SHP77 treated with DMSO at 0.1 percent for 48 hours (cell line): Measurements from ENCODE around the gene MAGED1.
"Not testable (repeated sequence)": the region's sequence is repeated elsewhere in the genome, so short reads cannot be mapped to it uniquely, and the experiment has no call there.

Experiments
- DNase-seq: peaks from one replicate; lab custom pipeline; 2025; lab: John Stamatoyannopoulos, UW

The MAGED1 gene

DNA sequence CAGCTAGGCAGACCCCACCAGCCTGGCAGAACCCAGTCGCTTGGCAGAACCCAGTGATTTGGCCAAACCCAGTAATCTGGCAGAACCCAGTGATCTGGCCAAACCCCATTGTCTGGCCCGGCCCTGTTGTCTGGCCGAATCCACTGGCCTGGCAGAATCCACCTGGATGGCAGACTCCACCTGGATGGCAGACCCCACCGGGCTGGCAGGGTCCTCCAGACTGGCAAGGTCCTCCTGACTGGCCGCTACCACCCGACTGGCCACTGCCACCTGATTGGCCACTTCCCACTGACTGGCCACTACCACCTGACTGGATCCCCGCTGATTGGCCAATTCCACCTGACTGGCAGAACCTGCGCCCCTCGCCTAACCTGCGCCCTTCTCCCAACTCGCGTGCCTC, 3.2 kb downstream of the MAGED1 start:
- DNase-seq = no peak

DNA sequence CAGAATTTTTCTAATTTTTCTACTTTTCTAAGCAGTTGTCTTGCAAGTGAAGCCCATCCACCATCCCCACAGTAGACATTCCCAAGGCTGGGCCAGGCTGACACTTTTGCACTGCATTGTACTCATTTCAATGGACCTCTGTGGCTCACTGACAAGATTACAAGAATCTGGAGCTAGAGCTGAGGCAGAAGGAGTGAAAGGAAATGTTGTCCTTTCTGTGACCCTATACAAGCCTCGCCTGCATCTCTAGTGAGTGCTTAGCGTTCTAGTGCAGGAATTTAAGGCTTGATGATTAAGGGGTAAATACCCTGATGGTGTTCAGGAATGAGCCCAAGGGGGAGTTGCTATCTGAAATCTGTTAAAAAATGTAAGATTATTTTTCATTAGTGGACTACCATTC, 6.3 kb downstream of the MAGED1 start:
- DNase-seq = no peak

DNA sequence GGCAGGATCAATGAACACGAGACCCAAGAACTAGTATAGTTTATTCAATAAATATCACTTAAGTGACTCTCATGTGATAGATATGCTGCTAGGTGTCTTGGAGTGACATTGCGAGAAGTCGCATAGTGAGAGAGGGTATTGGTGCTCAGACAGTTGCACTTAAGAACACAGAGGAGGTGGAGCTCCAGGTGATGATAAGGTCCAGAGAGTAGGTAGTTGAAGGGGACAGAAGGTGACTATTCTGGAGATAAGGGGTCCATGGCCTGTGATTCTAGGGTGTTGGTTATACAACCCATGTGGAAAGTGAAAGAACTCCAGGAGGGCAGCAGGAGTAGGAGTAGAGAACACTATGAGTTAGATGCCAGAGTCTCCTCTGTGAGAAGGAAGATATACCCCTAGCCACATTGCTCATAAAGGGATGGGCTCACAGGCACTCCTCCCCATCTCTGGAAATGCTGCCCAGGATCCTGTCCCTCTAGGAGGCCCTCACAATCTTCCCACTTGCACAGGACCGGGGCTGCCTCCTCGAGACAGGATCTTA, 9.2 kb downstream of the MAGED1 start:
- no peak for DNase-seq

DNA sequence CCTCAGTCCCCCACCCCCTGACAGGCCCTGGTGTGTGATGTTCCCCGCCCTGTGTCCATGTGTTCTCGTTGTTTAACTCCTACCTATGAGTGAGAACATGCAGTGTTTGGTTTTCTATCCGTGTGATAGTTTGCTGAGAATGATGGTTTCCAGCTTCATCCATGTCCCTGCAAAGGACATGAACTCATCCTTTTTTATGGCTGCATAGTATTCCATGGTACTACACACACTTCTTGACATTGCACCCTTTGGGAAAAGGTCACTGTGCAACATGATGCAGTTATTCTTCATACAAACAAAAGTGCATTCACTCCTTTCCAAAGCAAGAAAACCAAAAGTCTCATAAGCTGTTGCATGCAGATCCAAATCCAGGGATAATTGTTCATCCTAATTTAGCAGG, 11.7 kb downstream of the MAGED1 start:
- DNase-seq = not testable (repeated sequence)

DNA sequence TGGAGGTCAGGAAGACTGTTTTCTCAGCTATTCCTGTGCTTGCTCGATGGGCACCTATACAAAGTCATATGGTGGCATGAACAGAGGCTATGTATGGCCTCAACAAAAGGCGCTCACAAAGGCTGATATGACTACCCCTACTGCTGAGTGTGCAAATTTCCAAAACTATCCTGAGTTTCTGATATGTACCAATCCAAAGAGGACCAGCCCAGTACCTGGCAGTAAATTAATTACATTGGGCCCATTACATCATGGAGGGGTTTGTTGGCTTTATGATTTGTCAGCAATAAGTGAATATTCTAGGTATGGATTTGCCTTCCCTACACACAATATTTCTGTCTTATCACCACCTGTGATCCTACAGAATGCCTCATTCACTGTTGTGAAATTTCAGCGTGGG, 12.3 kb downstream of the MAGED1 start:
- DNase-seq = no peak

DNA sequence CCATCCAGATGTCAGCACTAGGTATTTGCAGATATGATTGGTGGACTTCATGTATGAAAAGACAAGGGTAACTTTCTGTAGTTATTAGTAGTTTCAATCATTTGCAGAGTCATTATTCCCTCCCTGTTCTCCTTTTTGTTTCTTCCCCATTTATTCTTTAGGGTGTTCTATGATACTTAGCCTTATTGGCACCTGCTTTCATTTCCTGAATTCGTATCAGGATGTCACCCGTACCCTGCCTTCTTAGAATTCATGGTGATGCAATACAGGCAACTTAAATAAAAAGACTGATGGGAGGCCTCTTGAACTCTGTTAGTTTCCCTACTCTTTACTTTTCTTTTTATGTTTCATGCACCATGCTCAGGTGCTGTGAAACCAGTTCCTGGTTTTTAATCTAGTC, 24.2 kb downstream of the MAGED1 start:
- no peak for DNase-seq

DNA sequence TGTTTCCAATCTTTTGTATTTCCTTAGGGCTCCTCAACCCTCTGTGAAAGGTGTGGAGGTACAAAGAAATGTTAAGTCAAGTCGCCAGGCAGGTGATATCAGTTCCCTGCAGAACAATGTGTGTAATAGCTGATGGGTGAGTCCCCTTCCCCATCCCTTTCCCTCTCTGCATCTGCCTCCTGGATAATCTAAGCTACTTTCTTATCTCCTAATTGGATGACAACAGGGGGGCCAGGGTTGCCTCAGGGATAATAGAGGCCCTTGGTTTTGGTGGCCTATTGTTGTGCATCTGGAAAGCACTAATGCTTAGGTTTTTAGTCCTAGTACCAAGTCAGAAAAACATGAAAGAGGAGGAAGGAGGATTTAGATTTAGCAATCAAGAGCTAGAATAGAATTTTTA, 29.1 kb downstream of the MAGED1 start:
- DNase-seq = no peak

DNA sequence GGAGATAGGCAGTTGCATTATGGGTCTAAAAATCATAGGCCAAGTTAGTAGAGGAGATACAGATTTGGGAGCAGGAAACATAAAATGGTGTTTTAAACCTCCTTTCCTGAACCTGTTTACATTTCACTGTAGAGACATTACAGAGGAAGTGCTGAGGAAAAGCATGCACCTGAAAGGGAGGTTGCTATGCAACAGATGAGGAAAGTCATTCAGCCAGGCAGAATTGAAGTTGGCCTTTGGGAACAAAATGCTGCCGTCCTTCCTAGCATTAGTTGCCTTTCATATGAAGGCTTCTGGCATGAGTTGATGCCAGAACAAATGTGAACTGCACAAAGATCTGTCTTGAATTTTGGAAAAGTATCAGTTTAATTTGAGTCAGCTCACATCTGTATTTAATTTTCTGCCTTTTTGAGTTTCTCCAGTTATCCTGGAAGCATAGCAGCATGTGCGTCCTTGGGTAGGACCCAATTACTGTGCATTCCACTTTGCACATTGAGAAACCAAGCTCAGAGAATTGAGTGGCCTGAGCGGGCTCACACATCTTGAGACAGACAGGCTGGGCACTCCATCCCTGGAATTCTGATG, 38.2 kb downstream of the MAGED1 start:
- no peak for DNase-seq
